Uterus (tissue), 2 donors: ENCODE measurements around the gene RPLP2.

Source experiments
- POLR2A ChIP-seq, 2 donors: fragments of 450-650 bp; IDR thresholded peaks; one replicate each; pipeline ENCODE4 v1.6.1; 2016; ENCODE audit warnings: antibody characterized with exemption in 2 of 2, mild to moderate bottlenecking in 1 of 2, moderate library complexity in 1 of 2
- TF ChIP-seq, protein P1 (sequence below), 4 experiments: fragments of 200-600 bp in 2 of 4; fragments of 450-650 bp in 2 of 4; sonication (generic) in 2 of 4; IDR thresholded peaks; one replicate each; pipeline ENCODE4 v1.5.1; 2016 to 2019; ENCODE audit warnings: antibody characterized with exemption in 4 of 4, mild to moderate bottlenecking in 2 of 4, moderate library complexity in 1 of 4

DNA sequence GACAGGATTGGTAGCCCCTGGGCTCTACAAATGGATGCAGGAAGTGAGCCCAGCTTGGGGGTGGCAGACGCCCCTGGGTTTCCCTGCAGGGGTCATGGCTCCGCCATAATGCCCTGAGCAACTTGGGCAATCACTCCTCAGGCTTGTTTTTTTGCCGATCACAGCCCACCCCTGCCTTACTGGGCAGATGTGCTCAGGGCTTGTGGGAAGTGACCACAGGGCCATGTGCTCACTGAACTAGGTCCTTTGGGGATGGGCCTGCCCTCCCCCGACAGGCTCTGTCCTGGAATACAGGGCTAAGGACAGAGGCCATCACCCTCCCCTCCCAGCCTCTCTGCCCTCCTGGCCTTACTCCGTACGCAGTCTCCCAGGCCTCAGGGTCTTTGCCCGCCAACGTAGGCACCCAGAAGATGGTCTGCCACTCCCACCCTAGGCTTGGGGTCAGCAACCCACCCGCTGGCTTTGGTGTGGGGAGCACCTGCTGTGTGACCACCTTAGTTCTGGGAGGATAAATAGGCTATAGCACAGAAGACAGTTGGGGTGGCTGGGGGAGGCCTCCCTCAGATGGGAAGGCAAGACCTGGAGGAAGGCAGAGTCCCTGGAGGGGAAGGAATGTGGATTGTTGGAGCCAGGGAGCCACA lies 3.8 kb downstream of the RPLP2 start:
- TF ChIP-seq, protein P1, sequence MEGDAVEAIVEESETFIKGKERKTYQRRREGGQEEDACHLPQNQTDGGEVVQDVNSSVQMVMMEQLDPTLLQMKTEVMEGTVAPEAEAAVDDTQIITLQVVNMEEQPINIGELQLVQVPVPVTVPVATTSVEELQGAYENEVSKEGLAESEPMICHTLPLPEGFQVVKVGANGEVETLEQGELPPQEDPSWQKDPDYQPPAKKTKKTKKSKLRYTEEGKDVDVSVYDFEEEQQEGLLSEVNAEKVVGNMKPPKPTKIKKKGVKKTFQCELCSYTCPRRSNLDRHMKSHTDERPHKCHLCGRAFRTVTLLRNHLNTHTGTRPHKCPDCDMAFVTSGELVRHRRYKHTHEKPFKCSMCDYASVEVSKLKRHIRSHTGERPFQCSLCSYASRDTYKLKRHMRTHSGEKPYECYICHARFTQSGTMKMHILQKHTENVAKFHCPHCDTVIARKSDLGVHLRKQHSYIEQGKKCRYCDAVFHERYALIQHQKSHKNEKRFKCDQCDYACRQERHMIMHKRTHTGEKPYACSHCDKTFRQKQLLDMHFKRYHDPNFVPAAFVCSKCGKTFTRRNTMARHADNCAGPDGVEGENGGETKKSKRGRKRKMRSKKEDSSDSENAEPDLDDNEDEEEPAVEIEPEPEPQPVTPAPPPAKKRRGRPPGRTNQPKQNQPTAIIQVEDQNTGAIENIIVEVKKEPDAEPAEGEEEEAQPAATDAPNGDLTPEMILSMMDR (IDR thresholded peaks at IDR 0.05): no peak
- no peak for TF ChIP-seq POLR2A (IDR thresholded peaks at IDR 0.05)
